CD4-positive, CD25-positive, alpha-beta regulatory T cell (primary cell): ENCODE data around the gene FAM177A1. TPM values are rescaled to one million over a fixed set of nuclear protein-coding genes. Genes with fewer than 3 reads are reported as not detected.

Experiments used
- polyA plus RNA-seq, 4 donors: library from polyadenylated mRNA; unstranded; fragments of 300-500 nt; fragmentation: Illumina TruSeq; gene quantifications; one replicate each; pipeline ENCODE4 v1.2.3, GENCODE V29; 2021
- total RNA-seq: library from RNA; stranded (reverse); gene quantifications from one replicate; pipeline ENCODE4 v1.2.3, GENCODE V29; 2022

FAM177A1 gene
- total and polyA plus RNA-seq, 5 donors from 2014 or later = 51.5 to 152 (median 62.3) TPM

Other genes with a start within 250 kb of the FAM177A1 start
- gene BAZ1A, start 170.9 kb upstream of the FAM177A1 start, total RNA-seq = 55.1 TPM
- 10 to 100 TPM in 2 of 4 donors, 1 to 10 TPM in 2; 9.4 to 12.1 (median 10.1) TPM for gene BAZ1A, start 170.9 kb upstream of the FAM177A1 start, polyA plus RNA-seq
- gene SRP54, start 63.3 kb upstream of the FAM177A1 start, total RNA-seq = 44.0 TPM
- gene SRP54, start 63.3 kb upstream of the FAM177A1 start, polyA plus RNA-seq = 10 to 100 TPM; 32.9 to 46.1 (median 42.9) TPM
- 52.6 TPM for gene PPP2R3C, start 75.7 kb downstream of the FAM177A1 start, total RNA-seq
- gene PPP2R3C, start 75.7 kb downstream of the FAM177A1 start, polyA plus RNA-seq = 100 to 1,000 TPM in 1 of 4 donors, 10 to 100 TPM in 3; 81.5 to 100 (median 89.3) TPM
- 49.1 TPM for gene PRORP, start 76.3 kb downstream of the FAM177A1 start, total RNA-seq
- gene PRORP, start 76.3 kb downstream of the FAM177A1 start, polyA plus RNA-seq = 10 to 100 TPM; 76.3 to 83.1 (median 77.6) TPM
- gene PSMA6, start 246.1 kb downstream of the FAM177A1 start, total RNA-seq = 132 TPM
- gene PSMA6, start 246.1 kb downstream of the FAM177A1 start, polyA plus RNA-seq = 100 to 1,000 TPM; 330 to 480 (median 385) TPM